D721Med (cell line): ENCODE measurements around the gene FERMT3.

Experiments
- DNase-seq: peaks from one replicate; pipeline ENCODE4 v3.0.0; 2011; ENCODE audit warnings: low spot score; ENCODE audit not compliant: insufficient read length
- FAIRE-seq: peaks from 2 replicates; lab custom pipeline; 2011; peaks lifted over from hg19 to GRCh38; lab: Jason Lieb, UNC
- CTCF ChIP-seq: IDR thresholded peaks from 2 replicates; pipeline ENCODE4 v1.5.1; 2012; ENCODE audit warnings: mild to moderate bottlenecking, control low read depth; ENCODE audit not compliant: insufficient read depth; ENCODE audit errors: missing control alignments

Gene FERMT3

GRCh38 chr11:64267207-64267945, 60.9 kb downstream of the FERMT3 start:
- no peak for DNase-seq

GRCh38 chr11:64268025-64268892, 61.7 kb downstream of the FERMT3 start:
- no peak for DNase-seq
- no peak for TF ChIP-seq CTCF
- no peak for FAIRE-seq

More at GRCh38 chr11:64267207-64267945, 60.9 kb downstream of the FERMT3 start:
- no peak for FAIRE-seq
- TF ChIP-seq CTCF: no peak

- DNase-seq: no peak
- FAIRE-seq: no peak
- no peak for TF ChIP-seq CTCF
Observed at GRCh38 chr11:64268893-64269539, 62.5 kb downstream of the FERMT3 start.

GRCh38 chr11:64269540-64270220, 63.2 kb downstream of the FERMT3 start:
- TF ChIP-seq CTCF: no peak
- DNase-seq: no peak
- no peak for FAIRE-seq
